HepG2 (cell line): ENCODE results near the gene B4GALT1. TPM values are rescaled to one million over a fixed set of nuclear protein-coding genes. Genes with fewer than 3 reads are reported as not detected.

ENCODE experiments used
- ATAC-seq: fragments of 200-7000 bp; cut with Tn5 transposase; 3 replicates; pipeline ENCODE4 v1.9.1; 2020; ENCODE audit warnings: mild to moderate bottlenecking, moderate library complexity
- BruUV-seq: library from RNA; stranded (reverse); fragments of 400-500 nt; replicated peaks from 2 replicates; lab custom pipeline; 2021; lab: Mats Ljungman, UMichigan
- CTCF ChIA-PET: fragments of 300-600 bp; formaldehyde crosslinking; extraction: SDS; loops from one replicate; lab custom pipeline; 2021; ENCODE audit warnings: low total read pairs, inconsistent platforms, low intra/inter-chr PET ratio; lab: Yijun Ruan, JAX
- POLR2A ChIA-PET: fragments of 350-600 bp; sonication (Branson Sonifier 250); formaldehyde crosslinking; loops from one replicate; lab custom pipeline; 2020; ENCODE audit warnings: antibody characterized with exemption, inconsistent platforms; lab: Yijun Ruan, JAX
- DNase-seq: peaks from one replicate; pipeline ENCODE4 v3.0.0-alpha.2; 2015; ENCODE audit warnings: low spot score
- FAIRE-seq: peaks from 3 replicates; lab custom pipeline; 2011; peaks lifted over from hg19 to GRCh38; lab: Jason Lieb, UNC
- H2AFZ ChIP-seq: one replicate; pipeline ENCODE4 v1.6.1; 2011; ENCODE audit warnings: low read length, inconsistent platforms
- H3K27ac ChIP-seq: fragments of 300-600 bp; 3 replicates; pipeline ENCODE4 v1.8.0; 2011; ENCODE audit warnings: mixed run types, mild to moderate bottlenecking, mixed read lengths, low read length, inconsistent platforms; ENCODE audit not compliant: insufficient read depth; ENCODE audit errors: extremely low read length
- H3K27me3 ChIP-seq, 2 experiments: fragments of 200-600 bp in 1 of 2; 2 replicates in 1 of 2; 3 replicates in 1 of 2; pipeline versions ENCODE4 v1.6.0 to v1.8.0; 2011; ENCODE audit warnings: low read length in 2 of 2, mild to moderate bottlenecking in 2 of 2, moderate library complexity in 2 of 2, inconsistent platforms in 1 of 2; ENCODE audit not compliant: insufficient read depth in 2 of 2, control insufficient read depth in 1 of 2
- H3K36me3 ChIP-seq, 2 experiments: fragments of 200-600 bp in 1 of 2; replicated peaks in 1 of 2; 2 replicates in 1 of 2; 3 replicates in 1 of 2; pipeline versions ENCODE4 v1.5.1 to v1.8.0; 2011; ENCODE audit warnings: low read length in 2 of 2, inconsistent platforms in 1 of 2; ENCODE audit not compliant: insufficient read depth in 2 of 2, control insufficient read depth in 1 of 2
- H3K4me1 ChIP-seq: 2 replicates; pipeline ENCODE4 v1.5.1; 2012; ENCODE audit warnings: low read length, inconsistent platforms; ENCODE audit not compliant: insufficient read depth
- H3K4me2 ChIP-seq: 2 replicates; pipeline ENCODE4 v1.6.0; 2011; ENCODE audit warnings: low read depth, low read length, inconsistent platforms
- H3K4me3 ChIP-seq, 3 experiments: fragments of 200-600 bp in 1 of 3; sonication (generic), shearing (Covaris generic) in 1 of 3; replicated peaks in 1 of 3; 2 replicates each; pipeline ENCODE4 v1.5.1; 2011 to 2016; ENCODE audit warnings: low read length in 3 of 3, inconsistent platforms in 2 of 3, low read depth in 2 of 3, mild to moderate bottlenecking in 2 of 3, control low read depth in 1 of 3, mixed read lengths in 1 of 3; ENCODE audit not compliant: insufficient read depth in 1 of 3
- H3K79me2 ChIP-seq: one replicate; pipeline ENCODE4 v1.6.1; 2011; ENCODE audit warnings: low read length, inconsistent platforms; ENCODE audit not compliant: insufficient read depth
- H3K9ac ChIP-seq: 2 replicates; pipeline ENCODE4 v1.6.0; 2011; ENCODE audit warnings: mild to moderate bottlenecking, low read depth, low read length, inconsistent platforms; ENCODE audit not compliant: insufficient read depth
- H3K9me3 ChIP-seq: 2 replicates; pipeline ENCODE4 v1.5.1; 2012; ENCODE audit warnings: mild to moderate bottlenecking, low read length
- H4K20me1 ChIP-seq: 2 replicates; pipeline ENCODE4 v1.6.0; 2011; ENCODE audit warnings: inconsistent platforms, mild to moderate bottlenecking, low read length, moderate library complexity; ENCODE audit not compliant: insufficient read depth
- FOXO4 ChIP-seq: sonication (generic); formaldehyde crosslinking; conservative IDR thresholded peaks from 2 replicates; pipeline ENCODE4 v1.8.1; 2023; ENCODE audit warnings: missing genetic modification reagents
- KAT2B ChIP-seq: fragments of 150-350 bp; IDR thresholded peaks from 2 replicates; pipeline ENCODE4 v1.6.1; 2014; ENCODE audit warnings: low read depth, low read length, borderline replicate concordance
- WGBS: methylation state at CpG from one replicate; pipeline ENCODE4 v1.1.6; 2017; ENCODE audit warnings: low lambda C conversion rate; 5-methylcytosine and 5-hydroxymethylcytosine counted together
- in situ Hi-C: cut with HindIII; loops from 2 replicates; pipeline ENCODE4 v1.10.0; 2017; ENCODE audit warnings: low pct_unique_long_range_greater_than_20kb; ENCODE audit not compliant: extremely low pct_ligation_motif_present
- intact Hi-C: fragments of 100-400 bp; cut with micrococcal nuclease; formaldehyde crosslinking; loops from one replicate; pipeline ENCODE4 v1.10.0; 2022; ENCODE audit not compliant: unreplicated experiment
- polyA plus RNA-seq, 8 experiments: library from polyadenylated mRNA; depleted of rRNA in 3 of 8; stranded (reverse) in 7 of 8; unstranded in 1 of 8; fragments of >200 nt; fragmentation: Illumina TruSeq in 4 of 8; extraction: Trizol in 4 of 8; gene quantifications; 2 replicates each; pipeline versions ENCODE4 v1.2.1 to v1.2.3, GENCODE V29; 2011 to 2016; ENCODE audit warnings: low read depth in 4 of 8, missing spikeins in 1 of 8, mixed read lengths in 1 of 8; ENCODE audit not compliant: insufficient read depth in 1 of 8
- total RNA-seq, 5 experiments: library from RNA; depleted of rRNA; stranded (reverse); fragments of >200 nt; fragmentation: Illumina TruSeq; extraction: Trizol; gene quantifications; 2 replicates each; pipeline ENCODE4 v1.2.3, GENCODE V29; 2016; ENCODE audit warnings: low read depth in 1 of 5
- TF ChIP-seq, protein P1 (sequence below): sonication (generic); formaldehyde crosslinking; conservative IDR thresholded peaks from 2 replicates; pipeline ENCODE4 v1.4.0; 2020; ENCODE audit warnings: missing genetic modification reagents

B4GALT1 gene
- total and polyA plus RNA-seq, 2 of the 13 experiments (the other 11 are each of a cell fraction or from before 2014, with no cell fraction given) = 15.7 to 33.5 TPM

DNA sequence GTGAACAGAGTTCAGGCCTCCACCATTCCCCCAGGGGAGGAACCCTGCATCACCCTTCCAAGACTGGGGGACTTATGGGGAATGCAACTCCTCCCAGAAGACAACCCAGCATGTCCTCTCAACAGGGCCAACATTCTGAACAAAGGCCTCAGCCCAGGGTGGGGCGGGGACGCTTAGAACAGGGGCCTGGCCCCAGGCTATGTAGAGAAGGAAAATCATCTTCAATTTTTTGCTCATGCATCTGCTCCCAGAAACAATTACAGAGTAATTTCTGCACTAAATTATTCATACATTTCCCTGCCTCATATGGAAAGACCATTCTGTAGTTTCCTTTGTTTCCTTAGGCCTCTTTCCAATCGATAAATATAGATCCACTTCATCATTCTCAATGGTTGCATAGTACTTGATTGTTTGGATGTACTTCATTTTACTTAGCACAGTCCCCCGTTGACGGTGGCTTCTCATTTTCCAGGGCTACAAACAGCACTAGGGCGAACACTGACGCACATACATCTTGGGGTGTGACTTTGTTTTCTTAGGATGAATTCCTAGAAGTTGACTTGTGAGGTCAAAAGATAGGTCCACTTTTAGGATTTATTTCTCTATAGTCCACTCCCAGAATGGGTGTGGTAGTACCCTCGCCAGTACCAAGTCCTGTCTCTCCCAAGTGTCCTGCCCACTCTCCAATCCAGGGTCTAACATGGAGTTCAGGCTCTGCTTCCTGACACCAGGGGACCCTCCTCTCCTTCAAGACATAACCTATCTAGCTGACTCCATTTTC, 63.4 kb downstream of the B4GALT1 start:
- FAIRE-seq (no peak), ATAC-seq (no peak; the same call in 2 of the 3 replicates), DNase-seq (no peak)
- ChIA-PET POLR2A (no interaction called here), CTCF (no interaction called here)
- intact Hi-C loops (loop anchor here (5.0 kb wide), 1 partner anchor 74 kb away; no protein-coding TSS in a partner anchor), in situ Hi-C loops (no loop called here)
- H3K9ac ChIP-seq = no peak overlapping the region
- H3K27ac ChIP-seq = no peak overlapping the region
- peaks cover 27% of the 10 kb centered on the region for H3K4me1 ChIP-seq
- no peak overlapping the region for H2AFZ ChIP-seq
- H3K36me3 ChIP-seq = no peaks in the 10 kb centered on the region
- no peaks in the 10 kb centered on the region for H3K9me3 ChIP-seq
- no peak overlapping the region for H3K4me3 ChIP-seq
- peaks cover 0 to 2% of the 10 kb centered on the region in 2 experiments; a peak in 2 of 5 replicates for H3K27me3 ChIP-seq
- H4K20me1 ChIP-seq = no peaks in the 10 kb centered on the region
- no TSS peak for BruUV-seq
- TF ChIP-seq FOXO4 = no peak
- TF ChIP-seq, protein P1, sequence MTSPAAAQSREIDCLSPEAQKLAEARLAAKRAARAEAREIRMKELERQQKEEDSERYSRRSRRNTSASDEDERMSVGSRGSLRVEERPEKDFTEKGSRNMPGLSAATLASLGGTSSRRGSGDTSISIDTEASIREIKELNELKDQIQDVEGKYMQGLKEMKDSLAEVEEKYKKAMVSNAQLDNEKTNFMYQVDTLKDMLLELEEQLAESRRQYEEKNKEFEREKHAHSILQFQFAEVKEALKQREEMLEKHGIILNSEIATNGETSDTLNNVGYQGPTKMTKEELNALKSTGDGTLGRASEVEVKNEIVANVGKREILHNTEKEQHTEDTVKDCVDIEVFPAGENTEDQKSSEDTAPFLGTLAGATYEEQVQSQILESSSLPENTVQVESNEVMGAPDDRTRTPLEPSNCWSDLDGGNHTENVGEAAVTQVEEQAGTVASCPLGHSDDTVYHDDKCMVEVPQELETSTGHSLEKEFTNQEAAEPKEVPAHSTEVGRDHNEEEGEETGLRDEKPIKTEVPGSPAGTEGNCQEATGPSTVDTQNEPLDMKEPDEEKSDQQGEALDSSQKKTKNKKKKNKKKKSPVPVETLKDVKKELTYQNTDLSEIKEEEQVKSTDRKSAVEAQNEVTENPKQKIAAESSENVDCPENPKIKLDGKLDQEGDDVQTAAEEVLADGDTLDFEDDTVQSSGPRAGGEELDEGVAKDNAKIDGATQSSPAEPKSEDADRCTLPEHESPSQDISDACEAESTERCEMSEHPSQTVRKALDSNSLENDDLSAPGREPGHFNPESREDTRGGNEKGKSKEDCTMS (CRISPR knock-in tag) = no peak
- TF ChIP-seq KAT2B = peak; percentile 91
- H3K79me2 ChIP-seq = no peaks in the 10 kb centered on the region
- H3K4me2 ChIP-seq = no peak overlapping the region
- 61% methylated on average over 6 of the region's 8 CpGs for WGBS
